BE2C (cell line): Measurements from ENCODE around the gene ICA1.
A peak's percentile ranks its signal among the peaks of the same experiment; 100 is the strongest.

ENCODE experiments used
- DNase-seq: peaks from one replicate; pipeline ENCODE4 v3.0.0-alpha.2; 2020
- H3K27me3 ChIP-seq: fragments of 250-450 bp; sonication (Bioruptor Pico); 2 replicates; pipeline ENCODE4 v1.5.1; 2020; ENCODE audit warnings: mild to moderate bottlenecking
- H3K36me3 ChIP-seq: fragments of 250-450 bp; sonication (Bioruptor Pico); 2 replicates; pipeline ENCODE4 v1.5.1; 2020; ENCODE audit warnings: mild to moderate bottlenecking
- H3K4me1 ChIP-seq: fragments of 250-450 bp; sonication (Bioruptor Pico); 2 replicates; pipeline ENCODE4 v1.5.1; 2020
- H3K4me3 ChIP-seq: 2 replicates; pipeline ENCODE4 v1.5.1; 2011; ENCODE audit warnings: low read depth, low read length
- H3K9me3 ChIP-seq: fragments of 250-450 bp; sonication (Bioruptor Pico); 2 replicates; pipeline ENCODE4 v1.5.1; 2020
- CTCF ChIP-seq: IDR thresholded peaks from 2 replicates; pipeline ENCODE4 v1.5.1; 2012; ENCODE audit warnings: mild to moderate bottlenecking, low read depth, low read length

The ICA1 gene

GRCh38 chr7:8226501-8226900 lies 35.5 kb downstream of the ICA1 start:
- H3K4me3 ChIP-seq: no peak overlapping the region
- H3K36me3 ChIP-seq: peaks cover 15% of the 10 kb centered on the region
- no peaks in the 10 kb centered on the region for H3K27me3 ChIP-seq
- DNase-seq: no peak
- no peak for TF ChIP-seq CTCF
- H3K4me1 ChIP-seq: peaks cover 51% of the 10 kb centered on the region
- H3K9me3 ChIP-seq: no peaks in the 10 kb centered on the region

- no peaks in the 10 kb centered on the region for H3K27me3 ChIP-seq
- TF ChIP-seq CTCF: no peak
- DNase-seq: no peak
- H3K36me3 ChIP-seq: peaks cover 44% of the 10 kb centered on the region
- no peak overlapping the region for H3K4me3 ChIP-seq
- peaks cover 22% of the 10 kb centered on the region for H3K4me1 ChIP-seq
- no peaks in the 10 kb centered on the region for H3K9me3 ChIP-seq
Measured at GRCh38 chr7:8221567-8221966, 40.4 kb downstream of the ICA1 start.

GRCh38 chr7:8221101-8221495 lies 40.9 kb downstream of the ICA1 start:
- H3K4me3 ChIP-seq: no peak overlapping the region
- H3K4me1 ChIP-seq: peaks cover 18% of the 10 kb centered on the region
- no peaks in the 10 kb centered on the region for H3K27me3 ChIP-seq
- TF ChIP-seq CTCF: no peak
- no peak for DNase-seq
- peaks cover 44% of the 10 kb centered on the region for H3K36me3 ChIP-seq
- no peaks in the 10 kb centered on the region for H3K9me3 ChIP-seq

GRCh38 chr7:8220376-8221100 lies 41.4 kb downstream of the ICA1 start:
- Histone ChIP-seq H3K9me3 (no peaks in the 10 kb centered on the region), H3K27me3 (no peaks in the 10 kb centered on the region), H3K36me3 (peaks cover 48% of the 10 kb centered on the region), H3K4me1 (peaks cover 12% of the 10 kb centered on the region), H3K4me3 (no peak overlapping the region)
- DNase-seq: no peak
- TF ChIP-seq CTCF: no peak

- peak; percentile 45 for DNase-seq
- Histone ChIP-seq H3K36me3 (peaks cover 62% of the 10 kb centered on the region), H3K9me3 (no peaks in the 10 kb centered on the region), H3K27me3 (no peaks in the 10 kb centered on the region), H3K4me3 (no peak overlapping the region), H3K4me1 (peaks cover 7% of the 10 kb centered on the region)
- TF ChIP-seq CTCF: peak; percentile 60
Measured at GRCh38 chr7:8217200-8218068, 44.5 kb downstream of the ICA1 start.

GRCh38 chr7:8216334-8216690 lies 45.7 kb downstream of the ICA1 start:
- H3K9me3 ChIP-seq: no peaks in the 10 kb centered on the region
- H3K27me3 ChIP-seq: no peaks in the 10 kb centered on the region
- DNase-seq: no peak
- peaks cover 5% of the 10 kb centered on the region for H3K4me1 ChIP-seq
- no peak for TF ChIP-seq CTCF
- H3K4me3 ChIP-seq: no peak overlapping the region
- H3K36me3 ChIP-seq: peaks cover 63% of the 10 kb centered on the region
